K562 (cell line): Measurements from ENCODE around the gene CHL1. TPM values are rescaled to one million over a fixed set of nuclear protein-coding genes. Genes with fewer than 3 reads are reported as not detected.

Experiments
- ATAC-seq: fragments of 200-7000 bp; cut with Tn5 transposase; 3 replicates; pipeline ENCODE4 v1.9.1; 2020; ENCODE audit warnings: moderate library complexity
- BruUV-seq: library from RNA; stranded (reverse); fragments of 400-500 nt; replicated peaks from 2 replicates; lab custom pipeline; 2021; lab: Mats Ljungman, UMichigan
- CTCF ChIA-PET: fragments of 300-600 bp; formaldehyde crosslinking; extraction: SDS; loops from one replicate; lab custom pipeline; 2021; ENCODE audit warnings: low intra/inter-chr PET ratio; lab: Yijun Ruan, JAX
- POLR2A ChIA-PET: fragments of 300-600, 350-650 bp; sonication (Branson Sonifier 250); formaldehyde crosslinking; extraction: SDS; loops from one replicate; lab custom pipeline; 2021; ENCODE audit warnings: antibody characterized with exemption, inconsistent platforms; lab: Yijun Ruan, JAX
- DNase-seq, 4 experiments: peaks; one replicate each; pipeline versions ENCODE4 v3.0.0 to v3.0.0-alpha.2; 2011 to 2018; ENCODE audit warnings: low spot score in 3 of 4, mixed read lengths in 3 of 4; ENCODE audit errors: extremely low read depth in 1 of 4
- FAIRE-seq: peaks from 2 replicates; lab custom pipeline; 2011; peaks lifted over from hg19 to GRCh38; lab: Jason Lieb, UNC
- H2AFZ ChIP-seq: 2 replicates; pipeline ENCODE4 v1.6.0; 2011; ENCODE audit warnings: low read depth, low read length, control low read depth, inconsistent platforms
- H3K27ac ChIP-seq: fragments of 200-600 bp; 3 replicates; pipeline ENCODE4 v1.8.0; 2011; ENCODE audit warnings: low read depth, mild to moderate bottlenecking, control low read depth, inconsistent platforms, low read length, moderate library complexity, mixed read lengths; ENCODE audit errors: extremely low read depth
- H3K27me3 ChIP-seq, 2 experiments: fragments of 300-600 bp in 1 of 2; 2 replicates in 1 of 2; 3 replicates in 1 of 2; pipeline versions ENCODE4 v1.6.0 to v1.8.0; 2011; ENCODE audit warnings: inconsistent platforms in 2 of 2, low read length in 2 of 2, mild to moderate bottlenecking in 1 of 2, mixed read lengths in 1 of 2, moderate library complexity in 1 of 2; ENCODE audit not compliant: control insufficient read depth in 2 of 2, insufficient read depth in 2 of 2
- H3K36me3 ChIP-seq: fragments of 300-600 bp; 3 replicates; pipeline ENCODE4 v1.8.0; 2011; ENCODE audit warnings: mild to moderate bottlenecking, low read length, inconsistent platforms; ENCODE audit not compliant: control insufficient read depth, insufficient read depth
- H3K4me1 ChIP-seq, 2 experiments: fragments of 200-600 bp in 1 of 2; replicated peaks in 1 of 2; 2 replicates in 1 of 2; 3 replicates in 1 of 2; pipeline versions ENCODE4 v1.5.1 to v1.8.0; 2011; ENCODE audit warnings: inconsistent platforms in 2 of 2, low read length in 2 of 2, mild to moderate bottlenecking in 1 of 2, mixed read lengths in 1 of 2, moderate library complexity in 1 of 2; ENCODE audit not compliant: control insufficient read depth in 2 of 2, insufficient read depth in 2 of 2
- H3K4me2 ChIP-seq: 2 replicates; pipeline ENCODE4 v1.6.1; 2011; ENCODE audit warnings: low read length, control low read depth, inconsistent platforms, mixed read lengths; ENCODE audit not compliant: insufficient read depth
- H3K4me3 ChIP-seq: fragments of 200-600 bp; sonication (generic), shearing (Covaris generic); 2 replicates; pipeline ENCODE4 v1.5.1; 2016; ENCODE audit warnings: control low read depth, inconsistent platforms
- H3K79me2 ChIP-seq: fragments of 200-600 bp; 3 replicates; pipeline ENCODE4 v1.8.0; 2011; ENCODE audit warnings: low read length, inconsistent platforms; ENCODE audit not compliant: control insufficient read depth, insufficient read depth
- H3K9ac ChIP-seq, 2 experiments: 2 replicates each; pipeline versions ENCODE4 v1.6.0 to v1.6.1; 2011; ENCODE audit warnings: low read depth in 2 of 2, low read length in 2 of 2, control low read depth in 1 of 2, inconsistent platforms in 1 of 2, mild to moderate bottlenecking in 1 of 2, mixed read lengths in 1 of 2; ENCODE audit not compliant: insufficient read depth in 1 of 2
- H3K9me1 ChIP-seq: one replicate; pipeline ENCODE4 v1.6.0; 2011; ENCODE audit warnings: inconsistent platforms, mild to moderate bottlenecking, low read length, moderate library complexity; ENCODE audit not compliant: control insufficient read depth, insufficient read depth
- H3K9me3 ChIP-seq: replicated peaks from 2 replicates; pipeline ENCODE4 v1.5.1; 2011; ENCODE audit warnings: low read depth, low read length, inconsistent platforms; ENCODE audit not compliant: control insufficient read depth, insufficient read depth
- H4K20me1 ChIP-seq: replicated peaks from 2 replicates; pipeline ENCODE4 v1.6.1; 2011; ENCODE audit warnings: low read length, inconsistent platforms, mixed read lengths; ENCODE audit not compliant: control insufficient read depth, insufficient read depth
- HBP1 ChIP-seq: fragments of 450-650 bp; formaldehyde crosslinking; IDR thresholded peaks from 2 replicates; pipeline ENCODE4 v1.4.0; 2022; ENCODE audit warnings: missing genetic modification characterization
- MAFF ChIP-seq: IDR thresholded peaks from 2 replicates; pipeline ENCODE4 v1.6.1; 2012; ENCODE audit warnings: low read length, improper control_type of control experiment
- MAFG ChIP-seq: fragments of 450-650 bp; conservative IDR thresholded peaks from 2 replicates; pipeline ENCODE4 v1.6.1; 2016; ENCODE audit warnings: missing genetic modification characterization, missing compliant biosample characterization
- MAFK ChIP-seq: IDR thresholded peaks from 2 replicates; pipeline ENCODE4 v1.6.1; 2011; ENCODE audit warnings: low read length, improper control_type of control experiment
- MBD2 ChIP-seq: sonication (generic); IDR thresholded peaks from 2 replicates; pipeline ENCODE4 v1.6.1; 2016; ENCODE audit warnings: low read depth, borderline replicate concordance
- ZKSCAN1 ChIP-seq: fragments of 150-350 bp; IDR thresholded peaks from 2 replicates; pipeline ENCODE4 v1.6.1; 2016; ENCODE audit warnings: low read depth, low read length
- ZNF766 ChIP-seq: fragments of 200-800 bp; sonication (Bioruptor generic); conservative IDR thresholded peaks from 2 replicates; pipeline ENCODE4 v1.6.1; 2016; ENCODE audit warnings: missing genetic modification characterization, missing compliant biosample characterization
- WGBS: fragments of 100-300 bp; shearing (Covaris generic); methylation state at CpG from one replicate; pipeline ENCODE4 v1.1.6; 2016; ENCODE audit warnings: low coverage, mixed read lengths; ENCODE audit not compliant: insufficient coverage; ENCODE audit errors: missing lambda C conversion rate; 5-methylcytosine and 5-hydroxymethylcytosine counted together
- in situ Hi-C: fragments of 300-500 bp; cut with MboI; formaldehyde crosslinking; loops from 4 replicates; pipeline ENCODE4 v1.15.0; 2018; ENCODE audit warnings: inconsistent platforms, mixed read lengths
- intact Hi-C: fragments of 100-400 bp; cut with micrococcal nuclease; formaldehyde crosslinking; loops from 2 replicates; pipeline ENCODE4 v1.14.2; 2022
- polyA plus RNA-seq, 8 experiments: library from polyadenylated mRNA; depleted of rRNA in 4 of 8; stranded (reverse) in 5 of 8; unstranded in 3 of 8; fragments of >200 nt; fragmentation: Nextera tagmentation in 2 of 8; fragmentation: Illumina TruSeq in 1 of 8; extraction: Ambion mirVana in 2 of 8; extraction: Trizol in 1 of 8; gene quantifications; 2 replicates each; pipeline versions ENCODE4 v1.2.1 to v1.2.3, GENCODE V29; 2011 to 2014; ENCODE audit warnings: inconsistent platforms in 1 of 8, missing spikeins in 1 of 8
- total RNA-seq, 7 experiments: library from RNA; depleted of rRNA in 6 of 7; stranded (reverse); fragments of >200 nt in 6 of 7; fragmentation: Illumina TruSeq in 2 of 7; extraction: Trizol in 2 of 7; gene quantifications; 2 replicates each; pipeline versions ENCODE4 v1.2.1 to v1.2.3, GENCODE V29; 2011 to 2021; ENCODE audit warnings: low replicate concordance in 1 of 7
- TF ChIP-seq, protein P1 (sequence below), 2 experiments: fragments of 450-650 bp; IDR thresholded peaks; 2 replicates each; pipeline ENCODE4 v1.6.1; 2016

The CHL1 gene
- total and polyA plus RNA-seq, 9 of the 15 experiments (the other 6 are each of a cell fraction or from before 2014, with no cell fraction given) = 0.02 TPM; not detected in 8

DNA sequence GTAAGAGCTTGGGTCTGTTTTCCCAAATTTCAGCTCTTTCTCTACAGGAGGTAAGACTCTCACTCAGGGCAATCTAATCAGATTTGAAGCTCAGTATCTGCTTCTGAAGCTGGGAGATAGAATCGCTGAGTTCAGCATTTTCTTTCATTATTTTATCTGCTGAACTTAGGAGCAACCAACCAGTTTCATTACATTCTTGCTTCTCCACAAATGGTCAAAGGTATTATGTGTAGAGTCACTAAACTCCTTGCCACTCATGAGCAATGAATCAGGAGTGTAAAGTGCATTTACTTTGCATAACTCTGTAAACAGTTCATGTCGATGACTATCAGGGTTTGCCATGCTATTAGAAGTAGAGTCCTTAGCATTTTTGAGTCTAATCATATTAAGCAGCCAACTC, 249.4 kb downstream of the CHL1 start:
- Histone ChIP-seq H3K4me2 (no peak overlapping the region), H3K79me2 (no peaks in the 10 kb centered on the region), H3K36me3 (no peaks in the 10 kb centered on the region), H4K20me1 (no peaks in the 10 kb centered on the region), H3K9me3 (peaks cover 1% of the 10 kb centered on the region; the same call in 1 of the 2 replicates), H3K27me3 (no peaks in the 10 kb centered on the region; a peak in 1 of 5 replicates), H3K4me3 (no peak overlapping the region), H3K9me1 (no peaks in the 10 kb centered on the region), H2AFZ (no peak overlapping the region), H3K27ac (no peak overlapping the region), H3K4me1 (no peaks in the 10 kb centered on the region), H3K9ac (no peak overlapping the region)
- FAIRE-seq (no peak), ATAC-seq (no peak), DNase-seq (no peak)
- BruUV-seq = no TSS peak
- TF ChIP-seq, protein P1, sequence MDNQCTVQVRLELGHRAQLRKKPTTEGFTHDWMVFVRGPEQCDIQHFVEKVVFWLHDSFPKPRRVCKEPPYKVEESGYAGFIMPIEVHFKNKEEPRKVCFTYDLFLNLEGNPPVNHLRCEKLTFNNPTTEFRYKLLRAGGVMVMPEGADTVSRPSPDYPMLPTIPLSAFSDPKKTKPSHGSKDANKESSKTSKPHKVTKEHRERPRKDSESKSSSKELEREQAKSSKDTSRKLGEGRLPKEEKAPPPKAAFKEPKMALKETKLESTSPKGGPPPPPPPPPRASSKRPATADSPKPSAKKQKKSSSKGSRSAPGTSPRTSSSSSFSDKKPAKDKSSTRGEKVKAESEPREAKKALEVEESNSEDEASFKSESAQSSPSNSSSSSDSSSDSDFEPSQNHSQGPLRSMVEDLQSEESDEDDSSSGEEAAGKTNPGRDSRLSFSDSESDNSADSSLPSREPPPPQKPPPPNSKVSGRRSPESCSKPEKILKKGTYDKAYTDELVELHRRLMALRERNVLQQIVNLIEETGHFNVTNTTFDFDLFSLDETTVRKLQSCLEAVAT (IDR thresholded peaks at IDR 0.05) = no peak
- no peak for TF ChIP-seq HBP1
- no peak for TF ChIP-seq ZKSCAN1
- peak; percentile 41; the same call in 1 of the 2 replicates for TF ChIP-seq MAFG
- peak; percentile 62 for TF ChIP-seq MAFF
- peak; percentile 62 for TF ChIP-seq MAFK
- no peak for TF ChIP-seq MBD2
- no peak for TF ChIP-seq ZNF766 (CRISPR knock-in tag)
- intact Hi-C loops = no loop called here
- ChIA-PET CTCF (no interaction called here), POLR2A (no interaction called here)
- in situ Hi-C loops = no loop called here
- WGBS = 0% methylated on average over 2 of the region's 2 CpGs
